Measurements from ENCODE around the gene AKNA. TPM values are rescaled to one million over a fixed set of nuclear protein-coding genes. Genes with fewer than 3 reads are reported as not detected.

Gene AKNA
- total RNA-seq, 1 donor from 2014 or later: 2.6 TPM

- no peaks in the 10 kb centered on the region for H3K27me3 ChIP-seq (ENCODE audit: control insufficient read depth, insufficient read depth, low read length)
- no peak overlapping the region for H3K4me3 ChIP-seq (ENCODE audit: low read depth, low read length)
- DNase-seq (ENCODE audit: low read depth) (no peak), FAIRE-seq (no peak)
- H3K36me3 ChIP-seq (ENCODE audit: control insufficient read depth, insufficient read depth, low read length): peaks cover 18% of the 10 kb centered on the region
- no peak for TF ChIP-seq CTCF (IDR thresholded peaks at IDR 0.05; ENCODE audit: insufficient read depth, low read length, severe bottlenecking)
Observed at GRCh38 chr9:114363424-114363823, 24.4 kb downstream of the AKNA start.

GRCh38 chr9:114362394-114362793 is 25.4 kb downstream of the AKNA start:
- Histone ChIP-seq H3K36me3 (ENCODE audit: control insufficient read depth, insufficient read depth, low read length) (peaks cover 19% of the 10 kb centered on the region), H3K27me3 (ENCODE audit: control insufficient read depth, insufficient read depth, low read length) (no peaks in the 10 kb centered on the region), H3K4me3 (ENCODE audit: low read depth, low read length) (no peak overlapping the region)
- DNase-seq (ENCODE audit: low read depth): no peak
- FAIRE-seq: no peak
- no peak for TF ChIP-seq CTCF (IDR thresholded peaks at IDR 0.05; ENCODE audit: insufficient read depth, low read length, severe bottlenecking)

GRCh38 chr9:114361542-114361941 is 26.2 kb downstream of the AKNA start:
- DNase-seq (ENCODE audit: low read depth): no peak
- Histone ChIP-seq H3K27me3 (ENCODE audit: control insufficient read depth, insufficient read depth, low read length) (no peaks in the 10 kb centered on the region), H3K36me3 (ENCODE audit: control insufficient read depth, insufficient read depth, low read length) (peaks cover 21% of the 10 kb centered on the region), H3K4me3 (ENCODE audit: low read depth, low read length) (no peak overlapping the region)
- no peak for TF ChIP-seq CTCF (IDR thresholded peaks at IDR 0.05; ENCODE audit: insufficient read depth, low read length, severe bottlenecking)
- FAIRE-seq: no peak

GRCh38 chr9:114359801-114360200 is 28.0 kb downstream of the AKNA start:
- Histone ChIP-seq H3K36me3 (ENCODE audit: control insufficient read depth, insufficient read depth, low read length) (peaks cover 24% of the 10 kb centered on the region), H3K4me3 (ENCODE audit: low read depth, low read length) (no peak overlapping the region), H3K27me3 (ENCODE audit: control insufficient read depth, insufficient read depth, low read length) (no peaks in the 10 kb centered on the region)
- TF ChIP-seq CTCF (IDR thresholded peaks at IDR 0.05; ENCODE audit: insufficient read depth, low read length, severe bottlenecking): no peak
- FAIRE-seq (no peak), DNase-seq (ENCODE audit: low read depth) (no peak)

- peaks cover 24% of the 10 kb centered on the region for H3K36me3 ChIP-seq (ENCODE audit: control insufficient read depth, insufficient read depth, low read length)
- no peaks in the 10 kb centered on the region for H3K27me3 ChIP-seq (ENCODE audit: control insufficient read depth, insufficient read depth, low read length)
- FAIRE-seq (no peak), DNase-seq (ENCODE audit: low read depth) (no peak)
- H3K4me3 ChIP-seq (ENCODE audit: low read depth, low read length): no peak overlapping the region
- TF ChIP-seq CTCF (IDR thresholded peaks at IDR 0.05; ENCODE audit: insufficient read depth, low read length, severe bottlenecking): no peak
Observed at GRCh38 chr9:114357911-114358328, 29.9 kb downstream of the AKNA start.

- Histone ChIP-seq H3K36me3 (ENCODE audit: control insufficient read depth, insufficient read depth, low read length) (peaks cover 24% of the 10 kb centered on the region), H3K27me3 (ENCODE audit: control insufficient read depth, insufficient read depth, low read length) (no peaks in the 10 kb centered on the region), H3K4me3 (ENCODE audit: low read depth, low read length) (no peak overlapping the region)
- FAIRE-seq (no peak), DNase-seq (ENCODE audit: low read depth) (no peak)
- TF ChIP-seq CTCF (IDR thresholded peaks at IDR 0.05; ENCODE audit: insufficient read depth, low read length, severe bottlenecking): no peak
Observed at GRCh38 chr9:114357360-114357759, 30.4 kb downstream of the AKNA start.
